Measurements from ENCODE around the gene ZNF423.
"Not testable (repeated sequence)": the region's sequence is repeated elsewhere in the genome, so short reads cannot be mapped to it uniquely, and the experiment has no call there.

The ZNF423 gene

DNA sequence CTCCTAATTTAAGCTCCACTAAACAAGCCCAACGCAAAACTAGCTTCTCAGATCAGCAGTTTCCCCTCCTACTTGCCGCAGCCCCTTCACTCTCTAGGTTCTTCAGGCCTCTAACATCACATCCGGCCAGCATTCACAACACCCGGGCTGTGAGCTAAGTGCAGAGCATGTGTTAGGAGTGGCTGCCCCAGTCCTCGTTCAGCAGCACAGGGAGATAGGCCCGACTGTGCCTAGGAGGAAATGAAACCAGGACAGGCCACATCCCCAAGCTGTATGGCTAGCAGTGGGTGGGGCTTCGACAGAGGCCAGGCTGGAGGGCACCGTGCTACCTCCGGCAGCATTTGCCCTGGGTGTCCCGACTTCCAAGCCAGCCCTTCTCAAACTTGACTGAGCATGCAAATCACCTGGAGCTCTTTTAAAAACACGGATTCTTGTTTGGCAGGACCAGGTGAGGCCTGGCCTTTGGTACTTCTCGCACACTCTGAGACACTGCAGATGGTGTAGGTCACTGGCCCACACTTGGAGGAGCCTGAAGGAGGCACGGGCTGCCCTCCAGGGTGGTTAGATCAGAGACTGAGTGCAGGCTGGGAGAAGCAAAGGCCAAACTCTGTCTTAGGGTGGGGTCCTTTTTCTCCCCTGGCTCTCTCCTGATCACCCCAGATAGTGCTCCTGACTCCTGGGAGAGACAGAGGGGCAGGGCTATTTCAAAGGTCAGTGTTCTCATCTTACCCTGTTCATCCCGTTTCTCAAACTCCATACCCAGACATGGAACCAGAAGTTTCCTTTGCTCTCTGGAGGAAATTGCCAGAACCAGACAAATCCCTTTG lies 280.4 kb downstream of the ZNF423 start:
- no peak for DNase-seq

DNA sequence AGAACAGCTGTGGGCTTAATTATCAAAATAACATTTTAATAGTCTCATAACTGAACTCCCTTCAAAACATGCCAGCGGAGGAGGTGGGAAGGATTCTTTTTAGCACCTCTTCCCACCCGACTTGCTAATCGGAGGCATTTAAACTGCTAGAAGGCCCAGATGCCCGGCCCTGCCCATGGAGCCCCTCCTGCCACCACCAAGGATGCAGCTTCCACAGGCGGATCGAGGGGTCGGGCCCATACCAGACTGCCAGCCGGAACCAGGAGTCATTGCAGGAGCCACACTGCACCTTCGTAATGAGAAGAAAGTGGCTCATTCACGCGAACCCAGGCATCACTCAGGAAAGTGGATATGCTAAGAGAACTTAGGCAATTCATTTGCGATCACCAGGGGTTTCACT lies 281.1 kb downstream of the ZNF423 start:
- no peak for DNase-seq

GRCh38 chr16:49567950-49568349 lies 288.0 kb downstream of the ZNF423 start:
- DNase-seq, result no peak

- DNase-seq, result no peak
Measured at GRCh38 chr16:49566432-49566831, 289.5 kb downstream of the ZNF423 start.

DNA sequence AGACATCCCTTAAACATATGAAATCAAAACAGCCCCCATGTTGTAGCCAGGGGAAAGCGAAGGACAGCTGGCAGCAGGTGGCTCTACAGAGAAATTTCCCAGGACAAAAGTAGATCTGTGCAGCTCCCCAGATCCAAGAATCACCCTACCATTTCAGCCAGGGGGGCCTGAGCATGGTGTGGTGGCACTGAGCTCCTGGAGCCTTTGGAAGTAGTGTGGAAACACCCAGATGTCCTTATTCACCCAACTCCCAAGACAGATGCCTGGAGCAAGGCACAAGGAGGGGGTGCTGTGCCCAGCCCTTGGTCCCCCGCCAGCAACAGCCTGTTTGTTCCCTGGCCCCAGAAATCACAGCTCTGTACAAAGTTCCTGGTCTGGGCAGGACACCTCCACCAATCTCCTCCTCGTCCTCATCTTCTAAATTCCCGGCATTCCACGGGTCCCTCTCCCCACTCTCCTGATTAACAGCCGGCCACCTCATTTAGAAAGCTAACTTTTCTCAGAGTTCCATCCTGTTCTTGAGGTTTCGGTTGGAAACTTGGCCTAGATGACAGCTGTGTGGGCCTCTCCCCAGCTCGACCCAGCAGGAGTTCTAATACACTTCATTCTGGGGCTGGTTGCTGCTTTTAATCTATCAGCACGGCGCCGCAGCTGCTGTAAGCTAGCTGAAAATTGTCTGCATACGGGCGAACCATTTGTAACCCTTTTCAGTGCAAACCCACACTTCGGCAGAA lies 291.2 kb downstream of the ZNF423 start:
- DNase-seq, result no peak

GRCh38 chr16:49563666-49564065 lies 292.2 kb downstream of the ZNF423 start:
- DNase-seq, result no peak

GRCh38 chr16:49562894-49563293 lies 293.0 kb downstream of the ZNF423 start:
- not testable (repeated sequence) for DNase-seq

GRCh38 chr16:49562228-49562627 lies 293.7 kb downstream of the ZNF423 start:
- no peak for DNase-seq

GRCh38 chr16:49560004-49560830 lies 295.7 kb downstream of the ZNF423 start:
- no peak for DNase-seq

- DNase-seq, result no peak
Measured at GRCh38 chr16:49559242-49559641, 296.7 kb downstream of the ZNF423 start.

GRCh38 chr16:49558451-49558850 lies 297.5 kb downstream of the ZNF423 start:
- DNase-seq, result no peak

- DNase-seq, result no peak
Measured at GRCh38 chr16:49556606-49557446, 299.1 kb downstream of the ZNF423 start.

DNA sequence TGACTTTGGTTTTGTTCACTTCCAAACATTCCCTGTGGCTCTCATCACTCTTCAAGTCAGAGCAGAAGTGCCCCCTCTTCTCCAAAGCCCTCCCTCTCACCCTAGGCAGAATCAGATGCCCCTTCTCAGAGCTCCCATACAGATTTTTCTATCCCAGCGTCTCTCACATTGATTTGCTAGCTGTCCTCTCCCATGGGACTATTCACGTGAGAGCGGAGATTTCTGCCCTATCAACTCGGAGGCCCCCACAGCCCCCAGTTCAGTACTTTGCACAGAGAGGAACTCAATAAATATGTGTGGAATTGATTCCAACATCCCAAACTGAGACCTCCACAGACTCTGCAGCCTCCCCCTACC lies 299.7 kb downstream of the ZNF423 start:
- no peak for DNase-seq

DNA sequence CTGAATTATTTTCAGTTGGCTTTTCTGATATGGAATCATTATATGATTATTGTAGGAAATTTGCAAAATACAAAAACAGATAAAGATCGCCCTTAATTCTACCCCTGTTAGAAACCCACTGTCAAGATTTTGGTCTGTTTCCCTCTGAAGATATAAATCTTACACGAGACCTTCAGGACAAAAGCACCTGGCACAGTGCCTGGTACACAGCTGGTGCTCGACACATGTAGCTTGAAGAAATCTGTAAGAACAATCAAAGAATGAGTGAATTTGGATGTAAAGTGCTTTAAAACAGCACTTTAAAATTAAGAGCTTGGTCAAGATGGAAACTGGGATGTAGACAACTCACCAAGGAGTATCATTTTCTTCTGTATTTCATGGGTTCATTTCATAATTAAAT lies 301.2 kb downstream of the ZNF423 start:
- DNase-seq, result no peak

DNA sequence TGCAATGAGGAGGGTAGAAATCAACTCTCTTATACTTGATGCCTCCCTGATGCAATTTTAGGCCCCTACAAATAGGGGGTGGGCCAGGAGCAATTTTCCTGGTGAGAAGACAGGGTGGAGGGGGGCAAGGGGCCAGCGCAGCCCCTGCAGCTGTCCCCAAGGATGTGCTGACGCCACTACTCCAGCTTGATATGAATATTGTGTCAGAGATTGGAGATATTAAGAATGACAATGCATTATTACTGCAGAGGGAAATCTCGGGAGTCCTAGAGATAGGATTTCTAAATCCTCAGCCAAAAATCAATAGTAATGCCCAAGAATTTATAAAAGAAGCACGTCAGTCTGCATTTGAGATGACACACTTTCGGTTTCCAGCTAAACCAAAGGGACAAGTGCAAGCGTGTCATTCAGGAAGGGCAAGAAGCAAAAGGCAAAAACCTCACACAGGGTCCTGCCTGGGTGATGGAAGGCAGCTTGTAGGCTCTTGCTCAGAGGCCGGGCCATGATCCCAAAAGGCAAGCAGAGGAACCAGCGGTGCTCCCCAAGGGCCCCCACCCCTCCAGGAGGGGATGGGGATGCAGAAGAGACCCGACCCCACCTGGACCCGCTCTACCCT lies 303.5 kb downstream of the ZNF423 start:
- DNase-seq, result no peak

DNA sequence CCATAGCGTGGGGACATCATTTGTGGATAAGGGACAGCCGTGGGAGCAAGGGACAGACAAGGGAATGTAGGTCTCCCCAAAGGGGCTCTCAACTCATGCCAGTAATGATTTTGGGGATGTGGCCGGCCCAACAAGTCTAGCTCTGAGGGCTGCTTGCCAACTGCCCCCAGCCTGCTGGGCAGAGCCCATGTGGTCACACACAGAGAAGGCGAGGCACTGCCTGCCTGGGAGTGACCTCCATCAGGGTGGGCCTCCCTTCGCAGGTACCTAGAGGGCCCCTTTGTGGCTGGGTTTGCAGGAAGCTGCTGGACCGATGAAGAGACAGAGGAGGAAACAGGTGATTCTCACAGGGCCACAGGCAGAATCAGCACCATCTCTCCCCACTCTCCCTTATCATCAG lies 305.2 kb downstream of the ZNF423 start:
- DNase-seq, result no peak

- DNase-seq, result no peak
Measured at GRCh38 chr16:49550140-49550539, 305.8 kb downstream of the ZNF423 start.

DNA sequence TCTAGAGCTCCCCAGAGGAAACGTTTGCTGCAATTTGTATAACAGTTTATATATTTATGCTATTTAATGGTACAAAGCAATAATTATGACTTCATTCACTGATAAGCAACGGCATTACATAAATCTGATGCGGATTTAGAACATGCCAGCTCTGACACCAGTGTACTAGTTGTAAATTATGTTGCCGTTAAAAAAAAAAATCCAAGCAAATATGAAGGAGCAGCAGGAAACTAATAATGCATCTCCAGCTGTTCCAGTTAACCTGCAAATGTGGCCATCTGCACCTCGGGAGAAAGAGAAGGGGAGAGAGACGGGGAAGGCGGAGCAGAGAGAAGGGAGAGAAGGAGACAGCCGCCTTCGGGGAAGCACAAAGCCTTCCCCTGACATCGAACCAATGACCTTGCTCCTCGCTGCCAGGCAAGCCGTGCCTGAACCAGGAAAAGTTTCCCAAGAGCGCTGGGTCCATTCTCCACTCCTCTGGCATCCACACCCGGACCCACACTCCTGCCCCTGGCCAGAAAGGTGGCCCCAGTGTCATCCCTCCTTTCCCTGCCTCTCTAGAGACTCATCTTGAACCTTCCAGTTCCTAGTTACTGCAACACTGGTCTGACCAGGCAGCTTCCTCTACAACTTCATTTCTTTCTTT lies 307.5 kb downstream of the ZNF423 start:
- DNase-seq, result no peak

DNA sequence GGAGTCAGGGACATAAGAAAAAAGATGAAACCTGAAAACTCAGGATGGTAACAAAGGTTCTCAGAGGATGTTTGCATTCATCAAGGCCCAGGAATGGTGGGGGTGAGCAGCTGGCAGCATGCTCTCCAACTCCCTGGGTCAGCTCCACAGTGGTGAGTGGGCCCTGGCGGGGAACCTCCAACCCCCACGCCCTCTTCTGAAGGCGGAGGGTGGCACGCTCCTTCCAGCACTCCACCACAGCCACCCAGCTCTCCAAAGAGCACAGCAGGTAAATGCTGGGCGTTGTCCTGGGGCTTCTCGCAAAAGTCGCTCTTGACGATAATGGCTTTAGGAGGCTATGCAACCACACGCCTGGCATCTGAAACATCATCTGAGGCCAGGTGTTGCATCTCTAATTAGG lies 308.5 kb downstream of the ZNF423 start:
- no peak for DNase-seq

GRCh38 chr16:49546735-49547134 lies 309.2 kb downstream of the ZNF423 start:
- DNase-seq, result no peak

DNA sequence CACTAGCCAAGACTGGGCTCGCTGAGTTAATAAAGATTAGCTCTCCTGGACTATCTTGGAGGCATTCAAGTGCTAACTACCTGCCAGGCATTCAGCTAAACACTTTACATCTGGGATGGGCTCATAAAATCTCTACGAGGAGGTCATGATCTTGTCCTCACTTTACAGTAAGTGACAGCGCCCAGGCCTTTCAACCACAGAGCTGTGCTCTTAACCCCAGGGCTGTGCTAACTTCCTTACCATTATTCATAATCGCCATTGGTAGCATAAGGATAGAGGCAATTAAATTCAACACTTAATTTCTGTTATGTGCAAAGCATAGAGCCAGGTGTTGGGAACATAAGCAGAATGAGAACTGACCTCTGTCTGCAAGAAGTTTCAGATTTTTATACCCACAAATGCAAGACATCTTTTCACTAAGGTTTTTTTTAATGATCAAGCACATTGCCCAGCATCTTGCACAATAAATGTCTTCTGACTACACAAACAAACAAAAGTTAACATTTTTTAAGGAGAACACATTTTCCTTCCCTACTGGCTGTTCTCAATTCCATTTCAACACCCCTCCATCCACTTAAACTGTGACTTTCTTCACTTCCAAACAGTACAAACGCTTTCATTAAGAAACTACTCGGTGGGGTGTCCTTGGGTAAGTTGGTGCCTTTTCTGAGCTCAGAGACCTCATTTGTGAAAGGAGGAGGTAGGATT lies 310.0 kb downstream of the ZNF423 start:
- no peak for DNase-seq

Data from stimulated activated CD4-positive, alpha-beta T cell treated with anti-CD3 and anti-CD28 coated beads, Interleukin-4, amount 100 ng/mL, for 1 hour (primary cell).